Measurements from ENCODE around the gene C5AR1.

Gene C5AR1

DNA sequence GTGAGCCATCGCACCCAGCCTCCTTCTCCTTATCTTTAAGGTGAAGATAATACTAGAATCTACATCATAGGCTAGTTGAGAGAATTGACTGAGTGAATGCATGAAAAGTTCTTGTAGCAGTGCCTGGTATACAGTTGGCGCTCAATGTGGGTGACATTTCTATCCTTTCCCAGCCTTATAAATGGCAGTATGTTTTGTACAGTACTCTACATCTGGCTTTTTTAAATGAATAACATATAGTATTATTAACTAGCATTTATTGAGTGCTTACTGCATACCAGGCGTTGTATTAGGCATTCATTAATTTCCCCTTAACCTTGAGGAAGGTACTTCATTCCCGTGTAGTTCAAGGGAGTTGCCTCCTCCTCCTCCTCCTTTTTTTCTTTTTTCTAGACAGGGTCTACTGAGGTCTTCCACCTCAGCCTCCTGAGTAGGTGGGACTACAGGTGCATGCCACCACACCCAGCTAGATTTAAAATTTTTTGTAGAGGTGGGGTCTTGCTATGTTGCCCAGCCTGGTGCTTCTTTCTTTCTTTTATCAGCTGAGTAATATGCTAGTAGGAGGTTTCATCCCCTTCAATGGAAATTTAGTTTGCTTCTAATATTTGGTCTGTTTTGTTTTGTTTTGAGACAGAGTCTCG, 2.8 kb downstream of the C5AR1 start:
- Histone ChIP-seq H3K4me2 (ENCODE audit: low read length) (no peak overlapping the region), H3K4me1 (ENCODE audit: control insufficient read depth, low read length) (peaks cover 12% of the 10 kb centered on the region), H3K27me3 (ENCODE audit: control insufficient read depth, low read length) (peaks cover 21% of the 10 kb centered on the region), H3K9me3 (ENCODE audit: control insufficient read depth, insufficient read depth, low read length) (no peaks in the 10 kb centered on the region), H3K9me2 (replicated peaks; ENCODE audit: control insufficient read depth, low read length) (no peaks in the 10 kb centered on the region), H3K79me2 (ENCODE audit: control insufficient read depth, low read length) (no peaks in the 10 kb centered on the region), H3K27ac (ENCODE audit: low read depth, low read length) (no peak overlapping the region), H3F3A (ENCODE audit: control insufficient read depth, insufficient read depth) (no peaks in the 10 kb centered on the region), H3K4me3 (ENCODE audit: low read length) (no peak overlapping the region), H4K20me1 (ENCODE audit: control insufficient read depth, insufficient read depth, low read depth, low read length) (no peaks in the 10 kb centered on the region), H3K36me3 (ENCODE audit: control insufficient read depth, low read length) (no peaks in the 10 kb centered on the region)
- no peak for TF ChIP-seq EZH2phosphoT487 (IDR thresholded peaks at IDR 0.05; ENCODE audit: borderline replicate concordance, low read length)
- TF ChIP-seq, protein P1, sequence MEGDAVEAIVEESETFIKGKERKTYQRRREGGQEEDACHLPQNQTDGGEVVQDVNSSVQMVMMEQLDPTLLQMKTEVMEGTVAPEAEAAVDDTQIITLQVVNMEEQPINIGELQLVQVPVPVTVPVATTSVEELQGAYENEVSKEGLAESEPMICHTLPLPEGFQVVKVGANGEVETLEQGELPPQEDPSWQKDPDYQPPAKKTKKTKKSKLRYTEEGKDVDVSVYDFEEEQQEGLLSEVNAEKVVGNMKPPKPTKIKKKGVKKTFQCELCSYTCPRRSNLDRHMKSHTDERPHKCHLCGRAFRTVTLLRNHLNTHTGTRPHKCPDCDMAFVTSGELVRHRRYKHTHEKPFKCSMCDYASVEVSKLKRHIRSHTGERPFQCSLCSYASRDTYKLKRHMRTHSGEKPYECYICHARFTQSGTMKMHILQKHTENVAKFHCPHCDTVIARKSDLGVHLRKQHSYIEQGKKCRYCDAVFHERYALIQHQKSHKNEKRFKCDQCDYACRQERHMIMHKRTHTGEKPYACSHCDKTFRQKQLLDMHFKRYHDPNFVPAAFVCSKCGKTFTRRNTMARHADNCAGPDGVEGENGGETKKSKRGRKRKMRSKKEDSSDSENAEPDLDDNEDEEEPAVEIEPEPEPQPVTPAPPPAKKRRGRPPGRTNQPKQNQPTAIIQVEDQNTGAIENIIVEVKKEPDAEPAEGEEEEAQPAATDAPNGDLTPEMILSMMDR (IDR thresholded peaks at IDR 0.05; ENCODE audit: low read depth, low read length, poor library complexity, severe bottlenecking): no peak

GRCh38 chr19:47313754-47314295, 4.2 kb downstream of the C5AR1 start:
- H3K9me2 ChIP-seq (replicated peaks; ENCODE audit: control insufficient read depth, low read length): no peaks in the 10 kb centered on the region
- peaks cover 21% of the 10 kb centered on the region for H3K27me3 ChIP-seq (ENCODE audit: control insufficient read depth, low read length)
- TF ChIP-seq, protein P1 (IDR thresholded peaks at IDR 0.05; ENCODE audit: low read depth, low read length, poor library complexity, severe bottlenecking): no peak
- no peak for TF ChIP-seq EZH2phosphoT487 (IDR thresholded peaks at IDR 0.05; ENCODE audit: borderline replicate concordance, low read length)
- no peaks in the 10 kb centered on the region for H3K36me3 ChIP-seq (ENCODE audit: control insufficient read depth, low read length)
- H3F3A ChIP-seq (ENCODE audit: control insufficient read depth, insufficient read depth): no peaks in the 10 kb centered on the region
- no peaks in the 10 kb centered on the region for H4K20me1 ChIP-seq (ENCODE audit: control insufficient read depth, insufficient read depth, low read depth, low read length)
- no peak overlapping the region for H3K4me3 ChIP-seq (ENCODE audit: low read length)
- peaks cover 12% of the 10 kb centered on the region for H3K4me1 ChIP-seq (ENCODE audit: control insufficient read depth, low read length)
- H3K27ac ChIP-seq (ENCODE audit: low read depth, low read length): no peak overlapping the region
- no peaks in the 10 kb centered on the region for H3K79me2 ChIP-seq (ENCODE audit: control insufficient read depth, low read length)
- H3K4me2 ChIP-seq (ENCODE audit: low read length): no peak overlapping the region
- no peaks in the 10 kb centered on the region for H3K9me3 ChIP-seq (ENCODE audit: control insufficient read depth, insufficient read depth, low read length)

GRCh38 chr19:47315125-47315821, 5.6 kb downstream of the C5AR1 start:
- H3F3A ChIP-seq (ENCODE audit: control insufficient read depth, insufficient read depth): no peaks in the 10 kb centered on the region
- no peaks in the 10 kb centered on the region for H3K36me3 ChIP-seq (ENCODE audit: control insufficient read depth, low read length)
- no peak overlapping the region for H3K27ac ChIP-seq (ENCODE audit: low read depth, low read length)
- no peaks in the 10 kb centered on the region for H3K4me1 ChIP-seq (ENCODE audit: control insufficient read depth, low read length)
- H3K9me3 ChIP-seq (ENCODE audit: control insufficient read depth, insufficient read depth, low read length): no peaks in the 10 kb centered on the region
- H3K9me2 ChIP-seq (replicated peaks; ENCODE audit: control insufficient read depth, low read length): no peaks in the 10 kb centered on the region
- H3K4me2 ChIP-seq (ENCODE audit: low read length): no peak overlapping the region
- no peaks in the 10 kb centered on the region for H4K20me1 ChIP-seq (ENCODE audit: control insufficient read depth, insufficient read depth, low read depth, low read length)
- no peak overlapping the region for H3K4me3 ChIP-seq (ENCODE audit: low read length)
- TF ChIP-seq, protein P1 (IDR thresholded peaks at IDR 0.05; ENCODE audit: low read depth, low read length, poor library complexity, severe bottlenecking): no peak
- TF ChIP-seq EZH2phosphoT487 (IDR thresholded peaks at IDR 0.05; ENCODE audit: borderline replicate concordance, low read length): no peak
- peaks cover 9% of the 10 kb centered on the region for H3K27me3 ChIP-seq (ENCODE audit: control insufficient read depth, low read length)
- no peaks in the 10 kb centered on the region for H3K79me2 ChIP-seq (ENCODE audit: control insufficient read depth, low read length)

Measured in DOHH2 (cell line).